ENCODE data around the gene REELD1. TPM values are rescaled to one million over a fixed set of nuclear protein-coding genes. Genes with fewer than 3 reads are reported as not detected.

Gene REELD1
- total RNA-seq, 2 experiments from 2014 or later: 1.7 to 2.0 TPM

DNA sequence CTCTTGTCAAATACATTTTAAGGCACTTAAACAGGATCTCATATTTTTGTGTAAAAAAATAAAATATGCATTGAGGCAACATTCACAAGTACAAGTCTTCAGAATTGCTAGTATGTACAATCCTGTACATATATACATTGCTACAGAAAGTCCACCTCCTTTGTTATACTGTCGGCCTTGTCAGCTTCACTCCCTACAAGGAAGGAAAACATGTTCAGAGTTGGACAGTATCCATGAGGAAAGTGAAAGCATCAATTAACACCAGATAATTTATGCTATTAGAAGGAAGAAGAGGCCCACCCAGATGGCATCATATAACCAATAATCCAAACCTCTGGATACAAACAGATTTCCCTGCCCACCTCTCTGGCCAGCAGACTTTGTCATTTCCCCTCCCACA lies 42.0 kb downstream of the REELD1 start:
- intact Hi-C loops (cut with DNase I, micrococcal nuclease): no loop called here
- no peak overlapping the region for H3K27ac ChIP-seq (ENCODE audit: low read depth in 1 of 2, low read length in 2 of 2)
- no peak for DNase-seq
- no peak overlapping the region for H3K27ac Mint-ChIP-seq
- ChIA-PET CTCF (no interaction called here), POLR2A (no interaction called here)
- no peaks in the 10 kb centered on the region for H3K9me3 Mint-ChIP-seq
- no peak overlapping the region for H3K4me3 Mint-ChIP-seq
- no peak for ATAC-seq (ENCODE audit: poor library complexity)
- no peak overlapping the region for H3K4me3 ChIP-seq (ENCODE audit: low read length)
- H3K4me1 Mint-ChIP-seq (ENCODE audit: low read depth): no peaks in the 10 kb centered on the region
- no peaks in the 10 kb centered on the region for H3K4me1 ChIP-seq (ENCODE audit: insufficient read depth, low read length)
- H3K9me3 ChIP-seq (ENCODE audit: control insufficient read depth in 1 of 2, insufficient read depth in 1 of 2, low read length in 2 of 2): no peaks in the 10 kb centered on the region
- no peaks in the 10 kb centered on the region for H3K27me3 ChIP-seq (ENCODE audit: control insufficient read depth in 1 of 2, insufficient read depth in 2 of 2, low read length in 2 of 2)
- H3K36me3 ChIP-seq (ENCODE audit: insufficient read depth, low read length): no peaks in the 10 kb centered on the region
- H3K36me3 Mint-ChIP-seq (ENCODE audit: low read depth): peaks cover 31% of the 10 kb centered on the region
- TF ChIP-seq, protein P1, sequence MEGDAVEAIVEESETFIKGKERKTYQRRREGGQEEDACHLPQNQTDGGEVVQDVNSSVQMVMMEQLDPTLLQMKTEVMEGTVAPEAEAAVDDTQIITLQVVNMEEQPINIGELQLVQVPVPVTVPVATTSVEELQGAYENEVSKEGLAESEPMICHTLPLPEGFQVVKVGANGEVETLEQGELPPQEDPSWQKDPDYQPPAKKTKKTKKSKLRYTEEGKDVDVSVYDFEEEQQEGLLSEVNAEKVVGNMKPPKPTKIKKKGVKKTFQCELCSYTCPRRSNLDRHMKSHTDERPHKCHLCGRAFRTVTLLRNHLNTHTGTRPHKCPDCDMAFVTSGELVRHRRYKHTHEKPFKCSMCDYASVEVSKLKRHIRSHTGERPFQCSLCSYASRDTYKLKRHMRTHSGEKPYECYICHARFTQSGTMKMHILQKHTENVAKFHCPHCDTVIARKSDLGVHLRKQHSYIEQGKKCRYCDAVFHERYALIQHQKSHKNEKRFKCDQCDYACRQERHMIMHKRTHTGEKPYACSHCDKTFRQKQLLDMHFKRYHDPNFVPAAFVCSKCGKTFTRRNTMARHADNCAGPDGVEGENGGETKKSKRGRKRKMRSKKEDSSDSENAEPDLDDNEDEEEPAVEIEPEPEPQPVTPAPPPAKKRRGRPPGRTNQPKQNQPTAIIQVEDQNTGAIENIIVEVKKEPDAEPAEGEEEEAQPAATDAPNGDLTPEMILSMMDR (IDR thresholded peaks at IDR 0.05): no peak
- no peaks in the 10 kb centered on the region for H3K27me3 Mint-ChIP-seq

DNA sequence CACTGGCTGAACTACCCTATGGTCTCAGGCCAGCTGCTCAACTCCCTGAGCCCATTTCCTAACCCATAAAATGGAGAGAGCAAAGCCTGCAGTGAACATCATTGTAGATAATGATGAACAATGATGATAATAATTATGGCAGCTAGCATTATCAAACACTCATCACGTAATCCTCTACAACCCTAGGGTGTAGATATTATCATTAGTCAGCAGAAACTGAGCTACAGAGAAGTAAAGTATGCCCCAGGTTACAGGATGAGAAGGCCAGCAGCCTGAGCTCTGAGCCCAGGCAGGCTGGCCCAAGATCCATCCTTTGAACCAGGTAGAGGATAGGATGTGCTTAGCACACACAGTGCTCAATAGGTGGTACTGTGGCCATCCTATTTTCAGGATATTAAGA lies 43.2 kb downstream of the REELD1 start:
- Histone ChIP-seq H3K36me3 (ENCODE audit: insufficient read depth, low read length) (no peaks in the 10 kb centered on the region), H3K27ac (ENCODE audit: low read depth in 1 of 2, low read length in 2 of 2) (no peak overlapping the region), H3K9me3 (ENCODE audit: control insufficient read depth in 1 of 2, insufficient read depth in 1 of 2, low read length in 2 of 2) (no peaks in the 10 kb centered on the region), H3K4me3 (ENCODE audit: low read length) (no peak overlapping the region), H3K27me3 (ENCODE audit: control insufficient read depth in 1 of 2, insufficient read depth in 2 of 2, low read length in 2 of 2) (no peaks in the 10 kb centered on the region), H3K4me1 (ENCODE audit: insufficient read depth, low read length) (no peaks in the 10 kb centered on the region)
- Mint-ChIP-seq H3K4me3 (no peak overlapping the region), H3K36me3 (ENCODE audit: low read depth) (peaks cover 31% of the 10 kb centered on the region), H3K27ac (no peak overlapping the region), H3K27me3 (no peaks in the 10 kb centered on the region), H3K4me1 (ENCODE audit: low read depth) (no peaks in the 10 kb centered on the region), H3K9me3 (no peaks in the 10 kb centered on the region)
- TF ChIP-seq, protein P1 (IDR thresholded peaks at IDR 0.05): no peak
- ChIA-PET CTCF (no interaction called here), POLR2A (no interaction called here)
- intact Hi-C loops (cut with DNase I, micrococcal nuclease): no loop called here
- DNase-seq: no peak
- no peak for ATAC-seq (ENCODE audit: poor library complexity)

DNA sequence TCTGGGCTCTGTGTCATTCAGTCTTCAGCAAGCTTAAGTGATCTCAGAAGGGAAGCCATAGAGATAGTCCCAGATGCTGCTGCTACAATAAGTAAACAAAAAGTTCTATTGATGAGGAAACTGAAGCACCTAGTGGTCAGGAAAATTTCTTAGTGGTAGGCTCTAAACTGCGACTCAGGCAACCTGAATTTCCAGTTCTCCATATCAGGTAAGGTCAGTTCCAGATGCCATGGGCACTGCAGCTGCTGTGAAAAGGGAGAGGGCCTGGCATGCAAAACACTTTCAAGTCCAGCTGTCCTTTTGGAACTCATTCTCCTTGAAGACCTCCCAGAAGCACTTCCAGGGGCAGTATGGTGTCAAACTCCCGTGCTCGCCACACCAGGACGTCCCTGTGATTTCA lies 46.2 kb downstream of the REELD1 start:
- no peaks in the 10 kb centered on the region for H3K4me1 Mint-ChIP-seq (ENCODE audit: low read depth)
- no peak overlapping the region for H3K4me3 ChIP-seq (ENCODE audit: low read length)
- no peaks in the 10 kb centered on the region for H3K27me3 ChIP-seq (ENCODE audit: control insufficient read depth in 1 of 2, insufficient read depth in 2 of 2, low read length in 2 of 2)
- no peaks in the 10 kb centered on the region for H3K36me3 ChIP-seq (ENCODE audit: insufficient read depth, low read length)
- H3K9me3 Mint-ChIP-seq: no peaks in the 10 kb centered on the region
- H3K27ac ChIP-seq (ENCODE audit: low read depth in 1 of 2, low read length in 2 of 2): no peak overlapping the region
- no peaks in the 10 kb centered on the region for H3K27me3 Mint-ChIP-seq
- no peak overlapping the region for H3K4me3 Mint-ChIP-seq
- H3K27ac Mint-ChIP-seq: no peak overlapping the region
- ATAC-seq (ENCODE audit: poor library complexity): no peak
- no peak for DNase-seq
- intact Hi-C loops (cut with DNase I, micrococcal nuclease): no loop called here
- TF ChIP-seq, protein P1 (IDR thresholded peaks at IDR 0.05): no peak
- peaks cover 26% of the 10 kb centered on the region for H3K36me3 Mint-ChIP-seq (ENCODE audit: low read depth)
- no peaks in the 10 kb centered on the region for H3K4me1 ChIP-seq (ENCODE audit: insufficient read depth, low read length)
- ChIA-PET POLR2A (no interaction called here), CTCF (interaction anchor here (0.7 kb wide), 1 partner anchor 12 kb away, joined by 3 read pairs; no protein-coding TSS in a partner anchor)
- no peaks in the 10 kb centered on the region for H3K9me3 ChIP-seq (ENCODE audit: control insufficient read depth in 1 of 2, insufficient read depth in 1 of 2, low read length in 2 of 2)
